Measurements from ENCODE around the gene CPNE5.

CPNE5 gene

GRCh38 chr6:36754582-36755434 is 84.4 kb downstream of the CPNE5 start:
- H4K20me1 ChIP-seq (ENCODE audit: insufficient read depth, low read length, poor library complexity, severe bottlenecking): no peaks in the 10 kb centered on the region
- no peaks in the 10 kb centered on the region for H3K27me3 ChIP-seq (ENCODE audit: insufficient read depth, low read length, poor library complexity, severe bottlenecking)
- no peaks in the 10 kb centered on the region for H3K9me2 ChIP-seq (replicated peaks; ENCODE audit: low read depth, low read length)
- H2AFZ ChIP-seq (ENCODE audit: low read length): no peak overlapping the region
- H3K4me1 ChIP-seq (ENCODE audit: insufficient read depth, low read length, poor library complexity, severe bottlenecking): peaks cover 8% of the 10 kb centered on the region
- no peaks in the 10 kb centered on the region for H3K79me2 ChIP-seq (ENCODE audit: insufficient read depth, low read length)
- H3K4me2 ChIP-seq (ENCODE audit: low read depth, low read length, poor library complexity, severe bottlenecking): no peak overlapping the region
- H3F3A ChIP-seq (ENCODE audit: low read depth): no peaks in the 10 kb centered on the region
- H3K4me3 ChIP-seq (ENCODE audit: low read length, poor library complexity, severe bottlenecking): no peak overlapping the region
- H3K9me3 ChIP-seq (ENCODE audit: insufficient read depth, low read depth, low read length): no peaks in the 10 kb centered on the region
- H3K9ac ChIP-seq (ENCODE audit: low read depth, low read length, poor library complexity, severe bottlenecking): no peak overlapping the region
- TF ChIP-seq EZH2phosphoT487 (IDR thresholded peaks at IDR 0.05; ENCODE audit: borderline replicate concordance) (no peak), CTCF (conservative IDR thresholded peaks at IDR 0.05; ENCODE audit: low read length) (no peak)
- H3K36me3 ChIP-seq (ENCODE audit: insufficient read depth, low read length): no peaks in the 10 kb centered on the region

GRCh38 chr6:36753671-36754405 is 85.4 kb downstream of the CPNE5 start:
- H3K79me2 ChIP-seq (ENCODE audit: insufficient read depth, low read length): no peaks in the 10 kb centered on the region
- H3K4me3 ChIP-seq (ENCODE audit: low read length, poor library complexity, severe bottlenecking): no peak overlapping the region
- no peak overlapping the region for H2AFZ ChIP-seq (ENCODE audit: low read length)
- H3K36me3 ChIP-seq (ENCODE audit: insufficient read depth, low read length): no peaks in the 10 kb centered on the region
- no peak overlapping the region for H3K4me2 ChIP-seq (ENCODE audit: low read depth, low read length, poor library complexity, severe bottlenecking)
- H3F3A ChIP-seq (ENCODE audit: low read depth): no peaks in the 10 kb centered on the region
- no peaks in the 10 kb centered on the region for H4K20me1 ChIP-seq (ENCODE audit: insufficient read depth, low read length, poor library complexity, severe bottlenecking)
- H3K4me1 ChIP-seq (ENCODE audit: insufficient read depth, low read length, poor library complexity, severe bottlenecking): peaks cover 8% of the 10 kb centered on the region
- H3K9me2 ChIP-seq (replicated peaks; ENCODE audit: low read depth, low read length): no peaks in the 10 kb centered on the region
- H3K9me3 ChIP-seq (ENCODE audit: insufficient read depth, low read depth, low read length): no peaks in the 10 kb centered on the region
- no peak overlapping the region for H3K9ac ChIP-seq (ENCODE audit: low read depth, low read length, poor library complexity, severe bottlenecking)
- H3K27me3 ChIP-seq (ENCODE audit: insufficient read depth, low read length, poor library complexity, severe bottlenecking): no peaks in the 10 kb centered on the region
- TF ChIP-seq EZH2phosphoT487 (IDR thresholded peaks at IDR 0.05; ENCODE audit: borderline replicate concordance): no peak

- no peak overlapping the region for H3K4me3 ChIP-seq (ENCODE audit: low read length, poor library complexity, severe bottlenecking)
- no peak overlapping the region for H2AFZ ChIP-seq (ENCODE audit: low read length)
- no peaks in the 10 kb centered on the region for H3K9me3 ChIP-seq (ENCODE audit: insufficient read depth, low read depth, low read length)
- H3K9ac ChIP-seq (ENCODE audit: low read depth, low read length, poor library complexity, severe bottlenecking): no peak overlapping the region
- H3K79me2 ChIP-seq (ENCODE audit: insufficient read depth, low read length): no peaks in the 10 kb centered on the region
- H3K4me2 ChIP-seq (ENCODE audit: low read depth, low read length, poor library complexity, severe bottlenecking): no peak overlapping the region
- TF ChIP-seq EZH2phosphoT487 (IDR thresholded peaks at IDR 0.05; ENCODE audit: borderline replicate concordance) (no peak), CTCF (conservative IDR thresholded peaks at IDR 0.05; ENCODE audit: low read length) (no peak)
- peaks cover 8% of the 10 kb centered on the region for H3K4me1 ChIP-seq (ENCODE audit: insufficient read depth, low read length, poor library complexity, severe bottlenecking)
- no peaks in the 10 kb centered on the region for H3K36me3 ChIP-seq (ENCODE audit: insufficient read depth, low read length)
- no peaks in the 10 kb centered on the region for H3K27me3 ChIP-seq (ENCODE audit: insufficient read depth, low read length, poor library complexity, severe bottlenecking)
- H4K20me1 ChIP-seq (ENCODE audit: insufficient read depth, low read length, poor library complexity, severe bottlenecking): no peaks in the 10 kb centered on the region
- no peaks in the 10 kb centered on the region for H3K9me2 ChIP-seq (replicated peaks; ENCODE audit: low read depth, low read length)
- H3F3A ChIP-seq (ENCODE audit: low read depth): no peaks in the 10 kb centered on the region
Measured at GRCh38 chr6:36752886-36753506, 86.2 kb downstream of the CPNE5 start.

Measured in Loucy (cell line).